Neural crest cell (in vitro differentiated cells): ENCODE results near the gene CDC23. TPM values are rescaled to one million over a fixed set of nuclear protein-coding genes. Genes with fewer than 3 reads are reported as not detected.

ENCODE experiments used
- DNase-seq: peaks from one replicate; pipeline ENCODE4 v3.0.0; 2021; ENCODE audit warnings: low read depth, mixed read lengths, low spot score
- H3K27ac Mint-ChIP-seq: one replicate; pipeline ENCODE4 v1.8.0; 2021; ENCODE audit warnings: mild to moderate bottlenecking, mixed read lengths; ENCODE audit not compliant: unreplicated experiment
- H3K27me3 Mint-ChIP-seq: 2 replicates; pipeline ENCODE4 v1.8.0; 2021; ENCODE audit warnings: low read depth, mild to moderate bottlenecking, mixed read lengths
- H3K36me3 Mint-ChIP-seq: 2 replicates; pipeline ENCODE4 v1.8.0; 2021; ENCODE audit warnings: low read depth, mild to moderate bottlenecking, mixed read lengths
- H3K4me1 Mint-ChIP-seq: 2 replicates; pipeline ENCODE4 v1.8.0; 2021; ENCODE audit warnings: mixed read lengths
- H3K4me3 Mint-ChIP-seq: one replicate; pipeline ENCODE4 v1.8.0; 2021; ENCODE audit warnings: mild to moderate bottlenecking, mixed read lengths
- H3K9me3 Mint-ChIP-seq: 2 replicates; pipeline ENCODE4 v1.8.0; 2021; ENCODE audit warnings: mixed read lengths
- CTCF ChIP-seq: fragments of 200-600 bp; sonication (generic); conservative IDR thresholded peaks from 2 replicates; pipeline ENCODE4 v1.5.0; 2021; ENCODE audit warnings: antibody characterized with exemption, mild to moderate bottlenecking
- total RNA-seq: library from RNA; stranded (reverse); gene quantifications from 2 replicates; pipeline ENCODE4 v1.2.1, GENCODE V29; 2021

Gene CDC23
- total RNA-seq, 1 donor from 2014 or later: 56.9 TPM

GRCh38 chr5:138238034-138238433, 24.9 kb upstream of the CDC23 start:
- Mint-ChIP-seq H3K4me1 (peaks cover 18% of the 10 kb centered on the region), H3K27ac (no peak overlapping the region), H3K4me3 (no peak overlapping the region), H3K27me3 (peaks cover 7% of the 10 kb centered on the region), H3K36me3 (no peaks in the 10 kb centered on the region), H3K9me3 (no peaks in the 10 kb centered on the region)
- no peak for DNase-seq
- no peak for TF ChIP-seq CTCF

- Mint-ChIP-seq H3K27ac (no peak overlapping the region), H3K27me3 (no peaks in the 10 kb centered on the region), H3K9me3 (no peaks in the 10 kb centered on the region), H3K4me1 (no peaks in the 10 kb centered on the region), H3K36me3 (no peaks in the 10 kb centered on the region), H3K4me3 (no peak overlapping the region)
- DNase-seq: no peak
- TF ChIP-seq CTCF: no peak
Measured at GRCh38 chr5:138234651-138235050, 21.5 kb upstream of the CDC23 start.

- no peak for TF ChIP-seq CTCF
- H3K27ac Mint-ChIP-seq: no peak overlapping the region
- no peaks in the 10 kb centered on the region for H3K36me3 Mint-ChIP-seq
- no peak for DNase-seq
- H3K27me3 Mint-ChIP-seq: no peaks in the 10 kb centered on the region
- no peaks in the 10 kb centered on the region for H3K9me3 Mint-ChIP-seq
- H3K4me1 Mint-ChIP-seq: no peaks in the 10 kb centered on the region
- H3K4me3 Mint-ChIP-seq: no peak overlapping the region
Measured at GRCh38 chr5:138233280-138233679, 20.2 kb upstream of the CDC23 start.

- no peak for DNase-seq
- H3K27ac Mint-ChIP-seq: no peak overlapping the region
- H3K4me3 Mint-ChIP-seq: no peak overlapping the region
- no peaks in the 10 kb centered on the region for H3K36me3 Mint-ChIP-seq
- no peak for TF ChIP-seq CTCF
- no peaks in the 10 kb centered on the region for H3K27me3 Mint-ChIP-seq
- no peaks in the 10 kb centered on the region for H3K4me1 Mint-ChIP-seq
- peaks cover 3% of the 10 kb centered on the region for H3K9me3 Mint-ChIP-seq
Measured at GRCh38 chr5:138230981-138231589, 18.0 kb upstream of the CDC23 start.

GRCh38 chr5:138230261-138230660, 17.1 kb upstream of the CDC23 start:
- Mint-ChIP-seq H3K4me3 (no peak overlapping the region), H3K27ac (no peak overlapping the region), H3K36me3 (no peaks in the 10 kb centered on the region), H3K27me3 (no peaks in the 10 kb centered on the region), H3K9me3 (peaks cover 7% of the 10 kb centered on the region), H3K4me1 (no peaks in the 10 kb centered on the region)
- TF ChIP-seq CTCF: no peak
- no peak for DNase-seq
